MCF 10A (cell line): ENCODE measurements around the gene NOD1. TPM values are rescaled to one million over a fixed set of nuclear protein-coding genes. Genes with fewer than 3 reads are reported as not detected.

ENCODE experiments used
- BruUV-seq: library from RNA; stranded (reverse); fragments of 400-500 nt; replicated peaks from 2 replicates; lab custom pipeline; 2021; lab: Mats Ljungman, UMichigan
- CTCF ChIA-PET: fragments of 300-600 bp; sonication (Branson Sonifier 250); formaldehyde crosslinking; extraction: SDS; loops from one replicate; lab custom pipeline; 2021; ENCODE audit warnings: antibody characterized with exemption, inconsistent platforms; lab: Yijun Ruan, JAX
- POLR2A ChIA-PET: fragments of 300-600, 350-650 bp; sonication (Branson Sonifier 250); formaldehyde crosslinking; extraction: SDS; loops from one replicate; lab custom pipeline; 2020; ENCODE audit warnings: antibody characterized with exemption, inconsistent platforms; lab: Yijun Ruan, JAX
- DNase-seq: peaks from one replicate; pipeline ENCODE4 v3.0.0-alpha.2; 2018; ENCODE audit not compliant: unreplicated experiment
- H3K27ac Mint-ChIP-seq: one replicate; pipeline ENCODE4 v1.8.0; 2022; ENCODE audit warnings: mild to moderate bottlenecking, low read depth, mixed read lengths; ENCODE audit not compliant: unreplicated experiment
- H3K27me3 Mint-ChIP-seq: one replicate; pipeline ENCODE4 v1.8.0; 2022; ENCODE audit warnings: mixed read lengths; ENCODE audit not compliant: insufficient read depth, unreplicated experiment
- H3K36me3 Mint-ChIP-seq: one replicate; pipeline ENCODE4 v1.8.0; 2022; ENCODE audit warnings: mild to moderate bottlenecking, moderate library complexity, mixed read lengths; ENCODE audit not compliant: insufficient read depth, unreplicated experiment
- H3K4me1 Mint-ChIP-seq: one replicate; pipeline ENCODE4 v1.8.0; 2022; ENCODE audit warnings: mixed read lengths; ENCODE audit not compliant: insufficient read depth, unreplicated experiment
- H3K4me3 Mint-ChIP-seq: one replicate; pipeline ENCODE4 v1.8.0; 2022; ENCODE audit warnings: mild to moderate bottlenecking, moderate library complexity, mixed read lengths; ENCODE audit not compliant: unreplicated experiment
- H3K9me3 Mint-ChIP-seq: one replicate; pipeline ENCODE4 v1.8.0; 2022; ENCODE audit warnings: mixed read lengths; ENCODE audit not compliant: unreplicated experiment
- intact Hi-C: fragments of 100-400 bp; cut with micrococcal nuclease; formaldehyde crosslinking; loops from 2 replicates; pipeline ENCODE4 v1.14.1; 2022
- total RNA-seq: library from RNA; stranded (reverse); gene quantifications from 2 replicates; pipeline ENCODE4 v1.2.3, GENCODE V29; 2022
- TF ChIP-seq, protein P1 (sequence below): fragments of 200-600 bp; IDR thresholded peaks from one replicate; pipeline ENCODE4 v1.8.0; 2022; ENCODE audit warnings: antibody characterized with exemption, mild to moderate bottlenecking; ENCODE audit not compliant: unreplicated experiment

The NOD1 gene
- total RNA-seq, 1 experiment from 2014 or later, result 3.8 TPM

DNA sequence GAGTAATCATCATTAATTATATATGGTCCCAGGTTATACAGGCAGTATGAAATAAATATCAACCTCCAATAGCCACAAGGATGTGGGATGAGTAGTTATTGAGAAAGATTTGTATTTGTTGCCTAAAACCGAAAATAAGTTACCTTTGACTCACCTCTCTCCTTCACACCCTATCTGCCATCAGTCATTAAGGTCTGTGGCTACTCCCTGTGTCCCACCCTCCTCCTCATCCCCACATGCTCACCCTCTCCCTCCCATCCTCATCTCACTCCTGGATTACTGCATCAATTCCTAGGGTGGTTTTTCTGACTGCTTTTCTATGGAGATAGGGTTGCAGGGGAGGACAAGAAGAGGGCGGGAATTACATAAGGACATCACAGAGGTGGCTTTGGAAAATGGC, 35.2 kb upstream of the NOD1 start:
- BruUV-seq, result no TSS peak
- H3K4me3 Mint-ChIP-seq, result no peak overlapping the region
- CTCF ChIA-PET, result interaction anchor here (4.9 to 9.1 kb wide), 2 partner anchors 34 to 49 kb away, joined by 71 to 150 read pairs; no protein-coding TSS in a partner anchor

DNA sequence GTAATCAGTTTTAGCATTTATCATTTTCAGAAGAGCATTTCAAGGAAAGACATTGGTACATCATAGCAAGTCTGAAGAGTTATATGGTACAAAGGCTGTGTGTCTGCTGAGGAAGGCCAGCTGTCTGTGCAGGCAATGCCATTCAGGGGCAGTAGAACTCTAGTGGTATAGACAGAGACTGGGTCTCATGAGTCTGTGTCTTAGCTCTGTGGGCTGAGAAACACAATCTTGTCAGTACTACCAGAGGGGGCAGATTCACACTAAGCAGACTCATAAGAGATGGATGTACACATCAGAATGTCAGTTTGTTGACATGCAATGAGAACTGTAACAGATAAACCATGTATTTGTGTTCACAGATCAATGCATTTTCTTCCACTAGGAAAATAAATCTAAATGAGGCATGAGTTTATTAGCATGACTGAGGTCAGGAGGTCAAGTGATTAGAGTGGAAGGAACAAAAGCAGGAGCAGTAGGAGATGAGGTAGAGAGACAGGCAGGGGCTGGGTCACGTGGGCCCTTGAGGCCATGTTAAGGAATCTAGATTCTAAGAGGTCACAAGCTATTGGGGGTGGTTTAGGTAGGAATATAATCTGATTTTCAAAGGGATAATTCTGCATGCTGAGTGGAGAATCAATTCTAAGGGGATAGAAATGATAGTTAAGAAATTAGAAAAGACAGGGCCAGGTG, 33.5 kb upstream of the NOD1 start:
- no peaks in the 10 kb centered on the region for H3K9me3 Mint-ChIP-seq
- intact Hi-C loops, result no loop called here

More for the DNA sequence above, 35.2 kb upstream of the NOD1 start:
- POLR2A ChIA-PET, result interaction anchor here (1.0 to 1.1 kb wide), 2 partner anchors 35 to 36 kb away, joined by 3 to 4 read pairs; partner anchors contain the start of gene NOD1
- intact Hi-C loops, result no loop called here
- no peak for DNase-seq
- TF ChIP-seq, protein P1, sequence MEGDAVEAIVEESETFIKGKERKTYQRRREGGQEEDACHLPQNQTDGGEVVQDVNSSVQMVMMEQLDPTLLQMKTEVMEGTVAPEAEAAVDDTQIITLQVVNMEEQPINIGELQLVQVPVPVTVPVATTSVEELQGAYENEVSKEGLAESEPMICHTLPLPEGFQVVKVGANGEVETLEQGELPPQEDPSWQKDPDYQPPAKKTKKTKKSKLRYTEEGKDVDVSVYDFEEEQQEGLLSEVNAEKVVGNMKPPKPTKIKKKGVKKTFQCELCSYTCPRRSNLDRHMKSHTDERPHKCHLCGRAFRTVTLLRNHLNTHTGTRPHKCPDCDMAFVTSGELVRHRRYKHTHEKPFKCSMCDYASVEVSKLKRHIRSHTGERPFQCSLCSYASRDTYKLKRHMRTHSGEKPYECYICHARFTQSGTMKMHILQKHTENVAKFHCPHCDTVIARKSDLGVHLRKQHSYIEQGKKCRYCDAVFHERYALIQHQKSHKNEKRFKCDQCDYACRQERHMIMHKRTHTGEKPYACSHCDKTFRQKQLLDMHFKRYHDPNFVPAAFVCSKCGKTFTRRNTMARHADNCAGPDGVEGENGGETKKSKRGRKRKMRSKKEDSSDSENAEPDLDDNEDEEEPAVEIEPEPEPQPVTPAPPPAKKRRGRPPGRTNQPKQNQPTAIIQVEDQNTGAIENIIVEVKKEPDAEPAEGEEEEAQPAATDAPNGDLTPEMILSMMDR, result no peak
- Mint-ChIP-seq H3K27ac (no peak overlapping the region), H3K9me3 (no peaks in the 10 kb centered on the region), H3K36me3 (no peaks in the 10 kb centered on the region), H3K27me3 (no peaks in the 10 kb centered on the region), H3K4me1 (no peaks in the 10 kb centered on the region)

DNA sequence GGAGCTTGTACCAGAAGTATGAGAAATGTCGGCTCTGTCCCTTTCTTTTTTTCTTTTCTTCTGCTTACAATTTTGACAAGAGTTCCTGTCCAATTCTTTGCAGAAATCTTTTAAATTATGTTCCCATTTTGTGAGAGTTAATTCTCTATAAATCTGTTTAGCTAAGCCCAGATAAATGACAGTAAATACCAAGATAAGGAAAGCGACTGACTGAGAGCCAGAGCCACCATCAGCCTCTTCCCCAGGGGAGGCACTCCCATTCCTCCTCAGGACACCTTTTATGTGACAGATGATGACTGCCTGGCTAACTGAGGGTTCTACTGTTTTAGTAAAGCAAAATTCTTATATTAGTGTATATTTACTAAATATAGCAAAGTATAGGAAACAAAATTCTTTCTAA, 32.9 kb upstream of the NOD1 start:
- POLR2A ChIA-PET, result interaction anchor here (0.6 to 1.1 kb wide), 3 partner anchors 8 to 68 kb away, joined by 3 to 4 read pairs (median 4); partner anchors contain the start of gene NOD1
- no TSS peak for BruUV-seq
- H3K27me3 Mint-ChIP-seq, result no peaks in the 10 kb centered on the region

More for the DNA sequence above, 33.5 kb upstream of the NOD1 start:
- no peak overlapping the region for H3K27ac Mint-ChIP-seq
- TF ChIP-seq, protein P1, result no peak
- H3K4me1 Mint-ChIP-seq, result no peaks in the 10 kb centered on the region
- no peaks in the 10 kb centered on the region for H3K27me3 Mint-ChIP-seq
- no peak overlapping the region for H3K4me3 Mint-ChIP-seq
- H3K36me3 Mint-ChIP-seq, result no peaks in the 10 kb centered on the region
- POLR2A ChIA-PET, result interaction anchor here (1.1 kb wide), 1 partner anchor 9 kb away, joined by 4 read pairs; no protein-coding TSS in a partner anchor
- CTCF ChIA-PET, result interaction anchor here (0.8 to 9.1 kb wide), 9 partner anchors 10 to 236 kb away, joined by 3 to 150 read pairs (median 7); no protein-coding TSS in a partner anchor
- DNase-seq, result no peak
- BruUV-seq, result no TSS peak

More for the DNA sequence above, 32.9 kb upstream of the NOD1 start:
- DNase-seq, result no peak
- no peaks in the 10 kb centered on the region for H3K4me1 Mint-ChIP-seq
- TF ChIP-seq, protein P1, result no peak
- H3K9me3 Mint-ChIP-seq, result no peaks in the 10 kb centered on the region
- intact Hi-C loops, result no loop called here
- no peaks in the 10 kb centered on the region for H3K36me3 Mint-ChIP-seq
- CTCF ChIA-PET, result interaction anchor here (0.6 to 9.1 kb wide), 17 partner anchors 11 to 1783 kb away, joined by 3 to 150 read pairs (median 5); no protein-coding TSS in a partner anchor
- H3K4me3 Mint-ChIP-seq, result no peak overlapping the region
- no peak overlapping the region for H3K27ac Mint-ChIP-seq
